ENCODE results near the gene VCP.

VCP gene

DNA sequence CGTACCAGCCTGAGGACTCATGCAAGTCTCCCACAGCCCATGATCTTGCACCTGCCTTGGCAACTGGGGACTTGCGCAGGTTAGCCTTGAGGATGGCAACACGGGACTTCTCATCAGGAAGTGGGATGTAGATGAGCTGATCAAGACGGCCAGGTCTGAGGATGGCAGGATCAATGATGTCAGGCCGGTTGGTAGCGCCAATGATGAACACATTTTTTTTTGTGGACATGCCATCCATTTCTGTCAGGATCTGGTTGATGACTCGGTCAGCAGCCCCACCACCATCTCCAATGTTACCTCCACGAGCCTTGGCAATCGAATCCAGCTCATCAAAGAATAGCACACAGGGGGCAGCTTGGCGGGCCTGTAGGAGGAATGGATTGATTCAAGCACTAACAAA is 13.0 kb downstream of the VCP start:
- no peak for TF ChIP-seq GATA3 (IDR thresholded peaks at IDR 0.05; ENCODE audit: low read depth, low read length)
- no peak for TF ChIP-seq GATA2 (IDR thresholded peaks at IDR 0.05; ENCODE audit: low read depth, low read length)

DNA sequence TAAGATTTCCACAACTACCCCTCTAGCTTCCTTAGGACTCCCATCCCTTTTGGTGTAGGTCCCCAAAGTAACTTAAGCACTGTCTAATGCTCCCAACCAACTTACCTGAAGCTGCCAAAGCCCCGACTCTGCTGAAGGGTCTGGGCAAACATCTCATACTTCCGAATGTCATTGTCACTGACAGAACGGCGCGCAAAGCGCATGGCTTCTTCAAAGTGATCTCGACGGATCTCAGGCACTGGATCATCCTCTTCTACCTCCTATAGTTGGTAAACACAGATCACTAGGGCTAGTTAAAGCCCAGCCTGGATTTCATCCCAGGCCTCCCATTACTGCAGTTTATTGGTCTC is 15.2 kb downstream of the VCP start:
- TF ChIP-seq GATA3 (IDR thresholded peaks at IDR 0.05; ENCODE audit: low read depth, low read length) (no peak), GATA2 (IDR thresholded peaks at IDR 0.05; ENCODE audit: low read depth, low read length) (no peak)

DNA sequence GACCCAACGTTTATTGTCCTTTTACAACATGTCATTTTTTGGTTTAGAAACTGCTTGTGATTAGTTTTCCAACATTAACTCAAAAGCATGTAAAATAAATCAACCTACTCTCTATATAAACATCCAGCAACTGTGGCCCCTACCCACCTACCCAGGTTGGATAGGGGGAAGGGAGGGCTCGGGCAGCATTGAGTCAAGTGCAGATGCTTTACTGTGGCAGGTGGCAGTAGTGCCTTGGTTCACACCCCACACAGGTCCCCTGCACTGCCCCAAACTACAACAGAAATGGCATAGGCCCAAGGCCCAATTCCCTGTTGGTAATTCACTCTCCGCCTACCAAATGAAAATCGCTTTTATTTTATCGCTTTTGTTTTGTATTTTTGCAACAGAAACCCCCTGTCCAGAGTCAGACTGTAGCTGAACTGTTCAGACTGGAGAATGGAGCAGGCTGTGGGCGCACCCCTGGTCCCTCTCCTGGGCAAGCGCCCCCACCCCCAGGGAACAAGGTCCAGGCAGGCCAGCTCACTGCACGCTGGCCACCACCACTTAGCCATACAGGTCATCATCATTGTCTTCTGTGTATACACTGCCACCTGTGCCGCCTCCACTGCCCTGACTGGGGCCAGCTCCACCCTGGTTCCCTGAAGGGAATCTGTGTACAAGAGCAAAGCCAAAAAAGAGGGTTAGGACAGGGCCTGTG is 15.7 kb downstream of the VCP start:
- no peak for TF ChIP-seq GATA2 (IDR thresholded peaks at IDR 0.05; ENCODE audit: low read depth, low read length)
- TF ChIP-seq GATA3 (IDR thresholded peaks at IDR 0.05; ENCODE audit: low read depth, low read length), result no peak

DNA sequence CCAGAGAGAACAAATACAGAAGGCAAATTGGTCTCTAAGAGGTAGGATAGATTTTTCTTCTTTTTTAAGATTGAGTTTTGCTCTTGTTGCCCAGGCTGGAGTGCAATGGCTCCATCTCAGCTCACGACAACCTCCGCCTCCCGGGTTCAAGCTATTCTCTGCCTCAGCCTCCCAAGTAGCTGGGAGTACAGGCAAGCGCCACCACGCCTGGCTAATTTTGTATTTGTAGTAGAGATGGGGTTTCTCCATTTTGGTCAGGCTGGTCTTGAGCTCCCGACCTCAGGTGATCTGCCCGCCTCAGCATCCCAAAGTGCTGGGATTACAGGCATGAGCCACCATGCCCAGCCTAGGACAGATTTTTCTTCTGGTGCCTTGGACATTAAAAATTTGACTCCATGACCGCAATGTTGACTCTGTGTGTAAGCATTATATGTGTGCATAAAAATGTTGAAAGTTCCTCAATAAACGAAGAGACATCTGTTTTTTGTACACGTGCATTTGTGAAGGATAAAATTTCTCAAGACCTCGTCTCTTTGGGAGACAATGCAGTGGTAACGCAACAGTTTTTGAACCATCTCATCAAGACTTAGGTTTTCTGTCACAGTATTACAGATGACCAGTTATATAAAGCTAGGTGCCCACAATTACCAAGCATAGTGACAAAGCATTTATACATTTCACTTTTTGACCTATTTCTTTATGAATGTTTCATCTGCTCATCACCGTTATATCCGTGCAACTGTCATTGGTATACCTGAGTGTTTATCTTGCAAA is 17.4 kb downstream of the VCP start:
- TF ChIP-seq GATA3 (IDR thresholded peaks at IDR 0.05; ENCODE audit: low read depth, low read length), result no peak
- TF ChIP-seq GATA2 (IDR thresholded peaks at IDR 0.05; ENCODE audit: low read depth, low read length), result no peak

DNA sequence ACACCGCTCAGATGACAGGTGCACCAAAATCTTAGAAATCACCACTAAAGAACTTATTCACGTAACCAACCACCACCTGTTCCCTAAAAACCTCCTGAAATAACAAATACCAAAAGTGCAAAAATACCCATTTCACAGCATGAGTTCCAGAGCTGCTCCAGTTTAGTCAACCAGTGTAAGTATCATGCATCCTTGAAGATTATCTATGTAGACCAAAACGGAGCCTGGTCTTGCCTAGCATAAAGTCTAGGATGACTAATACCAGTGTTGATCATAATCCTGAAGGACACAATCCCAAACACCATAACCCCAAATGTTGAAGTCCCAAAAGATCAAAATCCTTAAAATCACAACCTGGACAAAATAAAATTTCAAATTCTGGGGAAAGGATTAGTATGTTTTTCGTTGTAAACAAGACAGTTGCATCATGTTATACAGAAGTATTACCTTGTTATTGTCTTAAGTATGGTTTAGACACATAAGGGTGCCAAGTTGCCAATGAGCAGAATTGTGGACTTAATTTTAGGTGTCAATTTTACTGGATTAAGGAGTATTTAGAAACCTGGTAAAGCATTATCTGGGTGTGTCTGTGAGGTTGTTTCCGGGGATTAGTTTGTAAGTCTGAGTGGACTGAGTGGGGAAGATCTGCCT is 18.1 kb downstream of the VCP start:
- no peak for TF ChIP-seq GATA3 (IDR thresholded peaks at IDR 0.05; ENCODE audit: low read depth, low read length)
- no peak for TF ChIP-seq GATA2 (IDR thresholded peaks at IDR 0.05; ENCODE audit: low read depth, low read length)

DNA sequence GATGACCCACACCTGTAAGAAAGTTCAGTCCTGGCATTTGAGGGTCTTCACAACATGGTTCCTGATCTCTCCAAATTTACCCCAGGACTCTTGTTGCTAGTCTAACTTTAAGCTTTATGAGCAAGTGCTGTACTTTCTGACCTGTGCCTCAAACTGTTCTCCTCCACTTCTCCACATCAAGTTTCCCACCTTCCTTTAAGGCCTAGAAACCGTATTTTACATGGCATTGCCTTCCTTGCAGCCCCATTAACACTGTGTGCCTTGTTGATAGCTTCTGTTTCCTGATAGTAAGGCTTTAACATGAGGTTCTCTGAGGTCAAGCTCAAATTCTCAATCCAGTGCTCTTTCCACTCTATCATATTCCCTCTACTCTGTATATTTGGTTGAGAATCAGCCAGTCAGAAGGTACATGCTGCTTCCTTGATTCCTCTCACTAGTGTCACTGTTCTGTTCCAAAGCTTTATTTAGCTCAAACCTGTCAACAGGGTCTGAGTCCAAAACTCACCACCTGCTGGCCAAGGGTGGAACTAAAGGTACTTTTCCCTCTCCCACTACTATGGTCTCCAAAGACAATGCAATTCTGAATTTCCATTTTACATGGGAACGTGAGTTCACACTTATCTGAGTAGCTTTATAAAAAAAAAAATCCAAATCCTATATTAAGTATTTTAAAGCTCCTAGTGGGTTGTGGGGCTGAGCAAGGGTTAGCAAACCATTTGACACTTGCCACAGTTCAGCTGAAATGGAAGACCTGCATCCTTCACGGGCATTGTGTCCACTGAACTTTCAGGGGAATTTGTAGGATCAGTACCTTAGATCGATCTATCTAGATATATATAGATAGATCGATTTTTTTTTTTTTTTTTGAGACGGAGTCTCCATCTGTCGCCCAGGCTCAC is 21.1 kb downstream of the VCP start:
- no peak for TF ChIP-seq GATA3 (IDR thresholded peaks at IDR 0.05; ENCODE audit: low read depth, low read length)
- TF ChIP-seq GATA2 (IDR thresholded peaks at IDR 0.05; ENCODE audit: low read depth, low read length), result no peak

DNA sequence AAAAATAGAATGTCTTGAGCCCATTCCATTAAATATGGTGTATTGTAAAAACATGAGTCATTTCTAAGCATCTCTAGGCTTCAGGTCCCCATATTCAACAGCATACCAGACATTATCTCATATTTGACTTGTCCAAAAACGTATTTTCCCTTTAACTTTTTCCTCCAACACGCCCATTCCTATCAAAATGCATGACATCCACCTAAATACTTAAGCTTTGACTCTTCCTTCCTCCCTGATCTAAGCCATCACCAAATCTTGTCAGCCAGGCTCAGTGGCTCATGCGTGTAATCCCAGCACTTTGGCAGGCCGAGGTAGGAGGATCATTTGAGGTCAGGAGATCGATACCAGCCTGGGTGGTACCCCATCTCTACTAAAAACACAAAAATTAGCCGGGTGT is 23.9 kb downstream of the VCP start:
- TF ChIP-seq GATA2 (IDR thresholded peaks at IDR 0.05; ENCODE audit: low read depth, low read length), result no peak
- no peak for TF ChIP-seq GATA3 (IDR thresholded peaks at IDR 0.05; ENCODE audit: low read depth, low read length)

DNA sequence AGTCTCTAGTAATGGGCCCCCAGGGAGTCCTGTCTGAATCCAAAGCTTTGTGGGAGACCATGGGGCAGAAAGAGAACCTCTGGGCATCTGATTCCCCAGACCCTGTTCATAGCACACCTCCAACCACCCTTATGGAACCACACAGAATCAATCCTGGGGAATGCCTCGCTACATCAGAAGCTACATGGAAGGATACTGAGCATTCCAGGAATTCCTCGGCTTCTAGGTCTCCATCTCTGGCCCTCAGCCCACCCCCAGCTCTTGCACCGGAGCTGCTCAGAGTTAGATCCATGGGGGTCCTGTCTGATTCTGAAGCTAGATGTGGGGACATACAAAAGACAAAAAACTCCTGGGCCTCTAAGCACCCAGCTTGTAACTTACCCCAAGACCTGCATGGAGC is 28.4 kb downstream of the VCP start:
- no peak for TF ChIP-seq GATA3 (IDR thresholded peaks at IDR 0.05; ENCODE audit: low read depth, low read length)
- no peak for TF ChIP-seq GATA2 (IDR thresholded peaks at IDR 0.05; ENCODE audit: low read depth, low read length)

DNA sequence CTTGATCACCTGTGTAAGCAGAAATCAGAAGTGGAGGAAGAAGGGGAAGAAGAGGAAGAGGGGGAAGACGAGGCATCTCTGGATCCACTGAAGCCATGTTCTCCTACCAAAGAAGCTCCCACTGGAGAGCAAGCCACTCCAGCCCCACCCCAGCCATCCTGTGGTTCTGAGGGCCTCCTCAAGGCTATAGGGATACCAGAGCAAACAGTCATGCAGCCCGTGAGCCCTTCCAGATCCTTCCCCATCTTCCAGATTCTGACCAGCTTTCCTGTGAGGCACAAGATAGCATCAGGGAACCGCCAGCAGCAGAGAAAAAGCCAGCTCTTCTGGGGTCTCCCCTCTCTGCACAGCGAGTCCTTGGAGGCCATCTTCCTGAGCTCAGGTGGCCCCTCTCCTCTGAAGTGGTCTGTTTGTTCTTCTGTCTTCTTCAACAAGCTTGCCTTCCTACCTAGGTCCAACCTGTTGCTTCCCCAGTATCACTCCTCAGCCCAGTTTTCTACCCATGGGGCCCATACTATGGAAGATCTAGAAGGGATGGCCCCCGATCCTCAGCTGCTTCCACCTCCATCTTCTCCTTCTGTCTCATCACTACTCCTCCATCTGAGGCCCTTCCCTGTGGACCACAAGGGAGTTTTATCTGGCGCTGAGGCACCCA is 29.4 kb downstream of the VCP start:
- no peak for TF ChIP-seq GATA2 (IDR thresholded peaks at IDR 0.05; ENCODE audit: low read depth, low read length)
- TF ChIP-seq GATA3 (IDR thresholded peaks at IDR 0.05; ENCODE audit: low read depth, low read length), result no peak

DNA sequence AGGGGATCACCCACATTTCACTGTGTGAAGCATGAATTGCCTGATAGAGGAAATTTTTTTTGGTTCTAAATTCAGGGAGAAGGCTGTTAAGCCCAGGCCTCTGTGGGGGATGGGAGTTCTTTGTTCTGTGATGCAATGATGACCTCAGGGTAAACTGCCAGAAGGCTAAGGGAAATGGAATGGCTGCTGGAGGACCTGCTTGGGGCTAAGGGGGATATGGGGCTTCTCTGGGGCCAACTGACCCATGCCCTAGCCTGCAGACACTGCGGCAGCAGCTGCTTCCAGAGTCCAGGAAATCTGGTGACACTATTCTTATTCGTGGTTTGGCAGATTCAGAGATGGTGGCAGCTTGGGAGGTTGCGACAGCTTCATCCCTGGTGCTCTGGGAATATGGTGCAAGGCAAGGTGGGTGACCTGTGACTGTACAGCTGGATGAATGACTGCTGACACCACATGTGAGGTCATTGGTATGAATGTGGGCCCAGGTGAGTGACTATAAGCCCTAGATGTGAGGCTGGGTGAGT is 30.3 kb downstream of the VCP start:
- TF ChIP-seq GATA2 (IDR thresholded peaks at IDR 0.05; ENCODE audit: low read depth, low read length) (no peak), GATA3 (IDR thresholded peaks at IDR 0.05; ENCODE audit: low read depth, low read length) (no peak)

DNA sequence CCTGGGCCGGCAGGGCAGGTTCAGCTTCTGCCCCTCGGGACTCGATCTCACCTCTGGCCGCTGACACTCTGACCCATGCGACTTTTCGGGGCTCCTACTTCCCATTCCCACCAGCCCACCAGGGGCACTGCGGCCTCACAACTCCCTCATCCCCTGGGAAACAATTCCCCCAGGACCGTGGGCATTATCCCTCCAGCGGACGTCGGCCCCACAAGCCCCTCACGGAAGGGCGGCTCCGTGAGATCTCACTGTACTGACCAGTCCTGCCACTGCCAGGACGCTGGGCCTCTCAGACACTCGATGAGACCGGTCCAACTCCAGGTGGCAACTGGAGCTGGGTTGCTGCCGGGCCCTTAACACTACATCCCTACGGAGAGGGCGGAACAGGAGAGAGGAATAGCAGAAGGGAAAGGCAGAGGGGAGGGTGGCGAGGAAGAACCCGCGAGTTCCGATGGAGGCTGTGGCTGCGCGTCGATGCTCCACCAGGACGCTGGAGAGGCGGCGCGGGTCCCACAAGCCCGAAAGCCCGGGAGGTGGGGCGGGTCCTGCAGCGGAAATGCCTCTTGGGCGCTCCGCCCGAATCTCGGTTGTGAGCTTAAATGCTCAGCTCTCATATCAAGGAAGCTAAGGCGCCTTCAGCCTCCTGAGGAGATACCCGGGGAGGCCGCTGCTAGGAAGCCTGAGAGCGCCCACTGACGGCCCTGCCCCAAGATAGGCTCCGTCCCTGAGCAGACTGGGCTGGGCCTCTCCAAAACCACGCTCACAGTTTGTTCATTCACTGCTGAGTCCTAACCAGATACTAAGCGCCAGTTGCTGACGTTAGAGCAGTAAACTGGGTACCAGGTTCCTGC is 36.3 kb downstream of the VCP start:
- TF ChIP-seq GATA3 (IDR thresholded peaks at IDR 0.05; ENCODE audit: low read depth, low read length), result no peak
- no peak for TF ChIP-seq GATA2 (IDR thresholded peaks at IDR 0.05; ENCODE audit: low read depth, low read length)

DNA sequence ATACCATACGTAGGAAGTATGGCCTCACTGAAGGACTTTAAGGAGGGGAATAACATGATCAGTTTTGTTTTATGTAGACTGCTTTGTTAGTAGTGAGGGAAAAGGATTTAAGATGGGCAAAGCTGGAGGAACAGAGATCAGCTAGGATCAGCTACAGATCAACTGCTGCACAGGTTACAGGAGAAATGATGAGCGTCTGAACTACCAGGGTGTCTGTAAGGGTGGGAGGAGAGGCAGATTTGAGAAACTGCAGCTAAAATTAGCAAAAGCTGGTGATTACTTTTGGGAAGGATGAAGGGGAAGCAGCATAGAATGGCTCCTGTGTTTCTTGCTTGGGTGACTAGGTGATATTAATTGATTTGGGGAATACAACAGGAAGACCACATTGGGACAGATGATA is 39.3 kb downstream of the VCP start:
- no peak for TF ChIP-seq GATA2 (IDR thresholded peaks at IDR 0.05; ENCODE audit: low read depth, low read length)
- no peak for TF ChIP-seq GATA3 (IDR thresholded peaks at IDR 0.05; ENCODE audit: low read depth, low read length)
